HEK293T (cell line): Measurements from ENCODE around the gene TMSB15C.
"Not testable (repeated sequence)": the region's sequence is repeated elsewhere in the genome, so short reads cannot be mapped to it uniquely, and the experiment has no call there.

Experiments used
- CTCF ChIA-PET: fragments of 350-600 bp; formaldehyde crosslinking; extraction: SDS; loops from one replicate; lab custom pipeline; 2021; ENCODE audit warnings: antibody characterized with exemption, inconsistent platforms; lab: Yijun Ruan, JAX
- POLR2A ChIA-PET: fragments of 350-600 bp; formaldehyde crosslinking; extraction: SDS; loops from one replicate; lab custom pipeline; 2020; ENCODE audit warnings: antibody characterized with exemption, inconsistent platforms; lab: Yijun Ruan, JAX
- DNase-seq: peaks from one replicate; pipeline ENCODE4 v3.0.0; 2012; ENCODE audit warnings: mixed read lengths; ENCODE audit errors: extremely low spot score
- ARNT ChIP-seq: fragments of 450-650 bp; IDR thresholded peaks from 2 replicates; pipeline ENCODE4 v1.6.1; 2017; ENCODE audit warnings: mild to moderate bottlenecking
- BHLHE40 ChIP-seq: fragments of 450-650 bp; IDR thresholded peaks from 2 replicates; pipeline ENCODE4 v1.6.1; 2016; ENCODE audit warnings: mild to moderate bottlenecking, moderate library complexity, borderline replicate concordance
- CTBP1 ChIP-seq: fragments of 450-650 bp; IDR thresholded peaks from 2 replicates; pipeline ENCODE4 v1.6.1; 2016; ENCODE audit warnings: borderline replicate concordance
- ELF4 ChIP-seq: fragments of 450-650 bp; IDR thresholded peaks from 2 replicates; pipeline ENCODE4 v1.6.1; 2017; ENCODE audit warnings: antibody characterized with exemption
- FOXA1 ChIP-seq: fragments of 450-650 bp; IDR thresholded peaks from 2 replicates; pipeline ENCODE4 v1.6.1; 2016; ENCODE audit warnings: mild to moderate bottlenecking
- FOXK2 ChIP-seq: fragments of 450-650 bp; IDR thresholded peaks from 2 replicates; pipeline ENCODE4 v1.6.1; 2016; ENCODE audit warnings: mild to moderate bottlenecking
- FOXM1 ChIP-seq: fragments of 450-650 bp; IDR thresholded peaks from 2 replicates; pipeline ENCODE4 v1.6.1; 2017; ENCODE audit warnings: mild to moderate bottlenecking, borderline replicate concordance
- HDGF ChIP-seq: fragments of 450-650 bp; IDR thresholded peaks from 2 replicates; pipeline ENCODE4 v1.6.1; 2017; ENCODE audit warnings: antibody characterized with exemption, borderline replicate concordance
- L3MBTL2 ChIP-seq: fragments of 450-650 bp; conservative IDR thresholded peaks from 2 replicates; pipeline ENCODE4 v1.6.1; 2016; ENCODE audit warnings: mild to moderate bottlenecking
- LEF1 ChIP-seq: fragments of 450-650 bp; IDR thresholded peaks from 2 replicates; pipeline ENCODE4 v1.6.1; 2017; ENCODE audit warnings: mild to moderate bottlenecking, borderline replicate concordance
- NFRKB ChIP-seq: fragments of 450-650 bp; IDR thresholded peaks from 2 replicates; pipeline ENCODE4 v1.6.1; 2016; ENCODE audit warnings: mild to moderate bottlenecking, moderate library complexity
- SP1 ChIP-seq: fragments of 450-650 bp; IDR thresholded peaks from 2 replicates; pipeline ENCODE4 v1.6.1; 2017
- SUZ12 ChIP-seq: fragments of 450-650 bp; IDR thresholded peaks from 2 replicates; pipeline ENCODE4 v1.6.1; 2016; ENCODE audit warnings: mild to moderate bottlenecking
- TARDBP ChIP-seq: fragments of 450-650 bp; IDR thresholded peaks from 2 replicates; pipeline ENCODE4 v1.6.1; 2016
- ZNF384 ChIP-seq: fragments of 450-650 bp; IDR thresholded peaks from 2 replicates; pipeline ENCODE4 v1.6.1; 2016
- TF ChIP-seq, protein P1 (sequence below): fragments of 450-650 bp; IDR thresholded peaks from 2 replicates; pipeline ENCODE4 v1.6.1; 2016

TMSB15C gene

DNA sequence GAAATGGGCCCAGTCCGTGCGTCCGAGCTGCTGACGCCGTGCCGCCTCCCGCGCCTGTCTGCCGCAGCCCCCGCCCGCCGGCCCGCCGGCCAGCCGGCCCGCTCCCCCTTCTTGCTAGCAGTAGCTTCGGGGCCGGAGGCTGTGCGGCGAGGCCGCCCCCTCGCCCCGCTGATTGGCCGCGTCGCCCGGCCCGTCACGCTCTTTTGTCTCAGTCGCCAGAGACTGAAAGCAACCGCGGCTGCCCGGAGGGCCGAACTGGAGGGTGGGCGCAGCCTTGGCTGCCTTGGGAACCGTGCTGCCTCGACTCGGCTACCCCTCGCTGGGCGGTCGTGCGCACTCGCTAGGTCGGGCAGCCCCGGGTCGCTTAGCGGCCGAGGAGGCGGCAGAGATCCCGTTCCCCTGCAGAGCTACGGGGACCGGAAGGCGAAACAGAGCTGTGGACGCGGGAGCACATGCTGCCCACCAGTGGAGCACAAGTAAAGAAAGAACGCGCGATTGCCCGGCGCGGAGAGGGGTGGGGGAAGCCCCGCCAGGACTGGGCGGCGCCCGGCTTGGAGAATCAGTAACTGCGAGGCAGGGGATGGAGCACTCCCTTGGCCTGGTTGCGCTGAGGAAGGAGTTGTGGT is 36.4 kb upstream of the TMSB15C start, which contains the start of gene ZCCHC18:
ZCCHC18 (plus strand) TSS at position 198 of the 626 bp plus-strand sequence. CDS start 1,589 bp downstream, outside the sequence.
- TF ChIP-seq L3MBTL2 (peak; percentile 94), HDGF (no peak)
- POLR2A ChIA-PET = interaction anchor here (0.9 to 2.0 kb wide), 9 partner anchors 10 to 482 kb away, joined by 3 to 14 read pairs (median 6); partner anchors contain the start of genes FAM199X, RAB9B and SLC25A53
- peak; percentile 84 for DNase-seq
- CTCF ChIA-PET = interaction anchor here (0.8 to 1.8 kb wide), 13 partner anchors 11 to 483 kb away, joined by 3 to 8 read pairs (median 4); partner anchors contain the start of gene RAB9B

DNA sequence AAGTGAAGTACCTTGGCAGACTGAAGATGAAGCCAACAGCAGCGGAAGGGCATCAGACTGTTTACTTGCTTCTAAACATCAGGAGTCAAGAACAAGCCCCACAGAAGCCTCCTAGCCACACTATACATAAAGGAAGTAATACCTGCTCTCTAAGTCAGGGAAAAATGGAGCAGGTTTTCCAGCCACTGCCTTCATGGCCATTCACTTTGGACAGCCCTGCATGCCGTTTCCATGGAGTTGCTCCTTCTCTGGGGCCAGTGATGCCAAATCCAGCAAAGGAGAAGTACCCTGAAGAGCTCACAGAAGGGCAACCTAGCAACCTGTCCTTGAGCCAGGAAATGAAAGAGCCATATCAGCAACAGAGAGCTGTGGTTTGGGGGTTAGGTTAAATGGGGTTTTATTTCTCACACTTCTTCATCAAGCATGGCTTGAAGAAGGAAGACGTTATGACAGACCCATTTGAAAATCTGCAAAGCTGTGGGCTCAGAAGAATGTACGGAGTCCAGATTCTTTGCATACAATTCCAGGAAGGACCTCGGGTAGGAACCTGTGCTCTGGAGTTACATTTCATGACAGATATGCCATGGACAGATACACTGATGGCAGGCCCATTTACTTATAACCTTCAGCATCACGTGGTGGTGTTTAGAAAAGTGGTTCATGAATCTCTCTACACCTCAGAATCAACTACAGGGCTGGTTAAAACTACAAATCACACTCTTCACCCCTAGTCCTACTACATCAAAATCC is 34.6 kb upstream of the TMSB15C start:
- CTCF ChIA-PET = interaction anchor here (1.7 kb wide), 1 partner anchor 10 kb away, joined by 5 read pairs; no protein-coding TSS in a partner anchor
- POLR2A ChIA-PET, DNase-seq: not testable (repeated sequence)

DNA sequence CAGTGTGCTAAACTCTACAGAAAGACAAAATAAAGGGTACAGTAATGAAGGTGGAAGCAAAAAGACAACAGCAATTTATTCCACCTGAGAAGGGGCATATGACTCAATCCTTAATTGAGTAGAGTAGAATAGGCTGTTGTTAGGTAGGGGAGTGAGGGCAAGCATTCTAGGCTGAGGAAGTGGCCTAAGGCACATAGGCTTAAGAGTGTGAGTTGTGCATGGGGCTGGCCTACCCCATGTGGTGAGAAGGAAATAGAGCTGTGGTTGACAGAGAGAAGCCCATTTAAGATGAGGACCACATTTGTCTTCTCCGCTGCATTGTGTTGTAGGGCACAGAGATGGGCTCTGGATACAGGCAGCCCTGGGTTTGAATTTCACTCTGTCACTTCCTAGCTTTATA is 32.9 kb upstream of the TMSB15C start:
- TF ChIP-seq ZNF384 (no peak), BHLHE40 (no peak), NFRKB (no peak), FOXA1 (no peak), ELF4 (no peak), ARNT (no peak), CTBP1 (no peak), SP1 (no peak), SUZ12 (no peak), FOXM1 (no peak), FOXK2 (no peak), LEF1 (no peak), TARDBP (no peak), L3MBTL2 (no peak), HDGF (no peak)
- TF ChIP-seq, protein P1, sequence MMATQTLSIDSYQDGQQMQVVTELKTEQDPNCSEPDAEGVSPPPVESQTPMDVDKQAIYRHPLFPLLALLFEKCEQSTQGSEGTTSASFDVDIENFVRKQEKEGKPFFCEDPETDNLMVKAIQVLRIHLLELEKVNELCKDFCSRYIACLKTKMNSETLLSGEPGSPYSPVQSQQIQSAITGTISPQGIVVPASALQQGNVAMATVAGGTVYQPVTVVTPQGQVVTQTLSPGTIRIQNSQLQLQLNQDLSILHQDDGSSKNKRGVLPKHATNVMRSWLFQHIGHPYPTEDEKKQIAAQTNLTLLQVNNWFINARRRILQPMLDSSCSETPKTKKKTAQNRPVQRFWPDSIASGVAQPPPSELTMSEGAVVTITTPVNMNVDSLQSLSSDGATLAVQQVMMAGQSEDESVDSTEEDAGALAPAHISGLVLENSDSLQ = no peak
- DNase-seq = no peak

DNA sequence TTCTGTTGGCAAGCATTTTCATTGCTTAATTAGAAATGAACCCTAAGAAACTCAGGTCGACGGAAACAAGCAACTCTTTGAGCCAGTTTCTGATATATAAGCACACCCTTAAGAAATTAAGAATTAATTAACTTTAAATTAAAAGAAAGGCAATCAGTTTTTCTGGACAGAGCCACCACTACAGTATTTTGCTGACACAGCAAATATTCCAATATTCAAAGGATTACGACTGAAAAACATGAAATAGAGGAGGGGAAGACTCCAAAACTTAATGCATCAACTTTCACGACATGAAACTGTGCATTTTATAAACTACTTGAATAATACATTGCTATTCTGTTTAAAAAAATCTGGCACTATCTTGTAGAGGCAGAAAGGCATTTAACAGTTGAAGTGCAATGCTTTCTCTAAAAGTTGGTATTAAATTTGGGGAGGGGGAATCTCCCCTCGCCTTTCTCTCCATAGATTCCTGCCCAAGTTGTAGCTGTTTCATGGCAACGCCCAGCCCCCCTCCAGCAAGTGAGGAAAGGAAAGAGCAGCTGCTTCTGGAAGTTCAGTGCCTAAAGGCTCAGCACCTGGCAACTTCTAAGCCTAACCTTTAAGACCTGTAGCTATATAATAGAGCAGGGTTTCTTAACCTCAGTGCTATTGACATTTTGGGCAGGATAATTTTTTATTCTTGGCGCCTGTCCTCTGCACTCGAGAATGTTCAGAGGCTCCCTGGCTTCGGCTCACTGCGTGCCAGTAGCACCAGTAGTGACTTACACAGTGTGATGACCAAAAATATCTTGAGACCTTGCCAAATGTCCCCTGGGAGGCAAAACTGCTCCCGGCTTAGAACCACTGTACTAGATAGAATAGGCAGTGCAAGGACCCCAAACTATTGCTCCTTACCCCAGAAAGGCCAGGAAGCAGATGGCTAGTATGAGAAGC is 29.6 kb upstream of the TMSB15C start:
- TF ChIP-seq BHLHE40 (no peak), L3MBTL2 (no peak), SP1 (no peak), NFRKB (no peak), FOXM1 (no peak), ARNT (no peak), CTBP1 (no peak), FOXK2 (no peak), TARDBP (no peak), ZNF384 (no peak)
- ChIA-PET CTCF (no interaction called here), POLR2A (no interaction called here)
- no peak for DNase-seq

More for the DNA sequence above, 32.9 kb upstream of the TMSB15C start:
- ChIA-PET POLR2A (no interaction called here), CTCF (no interaction called here)

DNA sequence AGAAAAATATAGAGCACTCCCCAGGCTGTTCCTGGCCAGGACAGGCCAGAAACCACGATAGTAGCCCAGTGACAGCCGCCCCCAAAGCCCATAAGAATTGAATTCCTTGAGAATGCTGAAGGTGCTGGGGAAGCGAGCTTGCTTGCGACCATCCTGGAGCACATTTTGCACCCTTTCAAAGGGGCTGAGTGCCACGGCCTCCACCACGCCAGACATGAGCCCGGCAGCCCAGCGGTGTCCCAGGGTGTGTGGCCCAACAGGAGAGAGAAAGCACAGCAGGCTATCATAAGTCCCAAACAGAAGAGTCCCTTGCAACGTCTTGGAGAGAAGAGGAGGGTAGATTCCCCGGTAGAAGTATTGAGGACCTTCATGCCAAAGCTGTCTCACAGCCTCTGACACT is 28.6 kb upstream of the TMSB15C start:
- TF ChIP-seq SP1 (no peak), LEF1 (no peak), FOXK2 (no peak), TARDBP (no peak), ARNT (no peak), ELF4 (no peak), SUZ12 (no peak), L3MBTL2 (no peak), BHLHE40 (no peak), ZNF384 (no peak)
- TF ChIP-seq, protein P1 = no peak
- no peak for DNase-seq
- ChIA-PET POLR2A (no interaction called here), CTCF (no interaction called here)

DNA sequence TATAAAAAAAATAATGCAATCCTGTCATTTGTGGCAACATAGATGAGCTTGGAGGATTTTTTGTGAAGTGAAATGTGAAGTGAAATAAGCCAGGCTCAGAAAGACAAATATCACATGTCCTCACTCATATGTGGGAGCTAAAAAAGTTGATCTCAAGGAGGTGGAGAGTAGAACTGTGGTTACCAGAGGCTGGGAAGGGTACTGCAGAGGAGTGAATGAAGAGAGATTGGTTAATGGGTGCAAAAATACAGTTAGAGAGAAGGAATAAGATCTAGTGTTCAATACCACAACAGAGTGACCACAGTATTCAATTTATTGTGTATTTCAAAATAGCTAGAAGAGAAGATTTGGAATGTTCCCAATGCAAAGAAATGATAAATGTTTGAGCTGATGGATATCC is 22.9 kb upstream of the TMSB15C start:
- ChIA-PET POLR2A (interaction anchor here (2.9 kb wide), 1 partner anchor 14 kb away, joined by 14 read pairs; the partner anchor contains the start of gene ZCCHC18), CTCF (interaction anchor here (0.7 to 1.9 kb wide), 5 partner anchors 14 to 339 kb away, joined by 3 to 8 read pairs (median 3); no protein-coding TSS in a partner anchor)
- DNase-seq = no peak
- TF ChIP-seq NFRKB (no peak), CTBP1 (no peak), ARNT (no peak), TARDBP (no peak), ZNF384 (no peak), L3MBTL2 (no peak), BHLHE40 (no peak), ELF4 (no peak), FOXA1 (no peak), HDGF (no peak), LEF1 (no peak), FOXK2 (no peak), FOXM1 (no peak), SUZ12 (no peak), SP1 (no peak)
- TF ChIP-seq, protein P1 = no peak
